HG02943 (cell line): ENCODE results near the gene ELFN2.
"Not testable (repeated sequence)": the region's sequence is repeated elsewhere in the genome, so short reads cannot be mapped to it uniquely, and the experiment has no call there.

ENCODE experiments used
- ATAC-seq: cut with Tn5 transposase; IDR thresholded peaks from one replicate; pipeline ENCODE4 v1.9.1; 2021; ENCODE audit warnings: mild to moderate bottlenecking, low read depth, moderate library complexity; ENCODE audit not compliant: unreplicated experiment

The ELFN2 gene

DNA sequence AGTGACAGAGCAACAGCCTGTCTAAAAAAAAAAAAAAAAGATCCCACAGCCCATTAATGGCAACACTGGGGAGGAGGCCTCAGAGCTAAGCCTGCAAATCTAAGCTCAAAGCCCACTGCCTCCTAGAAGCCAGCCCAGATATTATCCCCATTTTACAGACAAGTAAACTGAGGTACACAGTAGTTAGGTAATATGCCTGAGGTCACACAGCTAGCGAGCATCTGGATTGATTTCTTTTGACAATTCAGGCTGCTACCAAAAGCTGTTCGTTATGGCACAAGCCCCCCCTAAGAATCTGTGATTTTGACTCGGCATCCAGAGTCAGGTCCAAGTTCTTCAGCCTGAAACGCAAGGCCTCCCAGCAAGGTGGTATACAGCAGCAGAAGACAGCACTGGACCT, 13.7 kb downstream of the ELFN2 start:
- no peak for ATAC-seq

DNA sequence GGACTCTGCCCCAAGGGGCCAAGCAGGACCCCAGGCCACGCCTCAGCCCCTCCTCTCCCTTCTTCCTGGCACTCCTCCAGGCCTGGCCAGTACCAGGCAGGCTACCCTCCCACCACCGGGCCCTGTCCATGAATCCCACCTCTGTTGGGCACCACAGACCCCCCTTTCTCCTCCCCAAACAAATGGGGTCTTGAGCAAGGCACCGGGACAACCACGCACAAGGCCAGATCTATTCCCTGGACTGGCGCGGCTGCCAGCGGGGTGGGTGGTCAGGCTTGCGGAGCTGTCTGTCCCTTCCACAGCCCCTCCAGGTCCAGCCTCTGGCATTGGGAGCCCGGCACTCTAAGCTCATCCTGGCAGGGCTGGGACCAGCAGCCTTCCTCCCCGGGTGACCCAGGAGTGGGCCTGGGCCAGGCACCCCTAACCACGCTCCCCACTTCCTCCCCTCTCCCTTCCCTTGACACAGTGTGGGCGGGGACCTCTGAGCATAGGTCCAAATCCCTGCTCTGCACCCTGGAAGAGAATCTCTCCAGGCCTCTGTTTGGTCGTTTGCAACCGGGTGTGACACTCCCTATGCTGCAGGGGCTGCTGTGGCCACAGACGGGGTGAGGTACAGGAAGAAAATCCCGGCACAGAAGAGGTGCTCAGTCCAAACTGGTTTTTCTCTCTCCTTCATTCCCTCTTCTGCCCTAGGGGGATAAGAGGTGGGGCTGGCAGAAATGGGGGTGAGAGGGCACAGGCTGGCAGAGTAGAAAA, 14.6 kb downstream of the ELFN2 start:
- ATAC-seq, result no peak

DNA sequence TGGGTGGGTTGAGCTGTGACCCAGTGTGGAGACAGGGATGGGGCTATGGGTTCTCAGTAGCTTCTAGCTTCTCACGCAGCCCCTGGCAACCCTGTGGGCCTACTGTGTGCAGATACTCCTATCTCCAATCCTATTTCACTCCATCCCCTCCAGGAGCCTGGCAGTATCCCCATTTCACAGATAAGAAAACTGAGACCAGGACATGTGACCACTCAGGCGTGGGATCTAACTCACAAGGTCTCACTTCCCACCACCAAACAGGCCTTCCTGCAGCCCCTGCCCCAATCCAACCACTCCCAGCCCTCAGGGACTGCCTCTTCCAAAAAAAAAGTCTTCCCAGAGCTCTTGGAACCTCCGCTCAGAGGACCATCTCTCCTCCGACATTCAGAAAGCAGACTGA, 15.6 kb downstream of the ELFN2 start:
- ATAC-seq, result no peak

DNA sequence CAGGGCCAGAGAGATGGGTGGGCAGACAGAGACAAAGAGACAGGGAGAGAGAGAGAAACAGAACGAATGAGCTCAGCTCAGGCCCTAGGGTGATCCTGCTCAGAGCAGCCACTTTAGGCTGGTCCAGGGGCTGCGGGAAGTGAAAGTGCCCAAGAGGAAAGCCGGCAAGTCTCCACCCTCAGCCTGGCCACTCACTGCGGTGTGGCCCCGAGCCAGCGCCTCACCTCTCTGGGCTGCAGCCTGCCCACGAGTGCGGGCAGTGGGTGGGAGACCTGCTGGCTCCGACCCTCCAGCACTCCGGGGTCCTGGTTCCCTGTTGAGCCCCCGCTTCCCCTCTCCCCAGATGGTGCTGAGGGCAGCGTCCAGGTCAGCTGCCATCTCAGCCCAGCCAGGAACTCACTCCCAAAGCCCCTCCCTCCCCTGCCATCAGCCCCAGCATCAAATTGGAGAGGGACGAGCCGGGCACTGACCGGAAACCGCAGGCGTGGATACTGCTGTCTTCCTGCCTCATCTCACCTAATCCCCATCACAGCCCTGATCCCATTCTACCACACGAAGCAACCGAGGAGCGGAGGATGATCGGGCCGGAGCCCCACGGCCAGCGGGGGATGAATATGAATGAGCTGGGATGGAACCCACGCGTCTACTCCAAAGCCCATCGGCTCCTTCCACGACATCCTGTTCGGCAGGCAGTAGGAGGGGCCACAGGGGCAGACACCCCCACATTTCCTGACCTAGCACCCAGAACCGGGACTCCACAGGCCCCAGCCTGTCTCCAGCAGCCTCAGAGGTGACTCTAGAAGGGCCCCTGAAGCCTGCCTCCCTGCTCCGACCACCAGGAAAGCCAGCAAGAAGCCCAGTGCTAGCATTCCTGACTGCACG, 16.9 kb downstream of the ELFN2 start:
- no peak for ATAC-seq

DNA sequence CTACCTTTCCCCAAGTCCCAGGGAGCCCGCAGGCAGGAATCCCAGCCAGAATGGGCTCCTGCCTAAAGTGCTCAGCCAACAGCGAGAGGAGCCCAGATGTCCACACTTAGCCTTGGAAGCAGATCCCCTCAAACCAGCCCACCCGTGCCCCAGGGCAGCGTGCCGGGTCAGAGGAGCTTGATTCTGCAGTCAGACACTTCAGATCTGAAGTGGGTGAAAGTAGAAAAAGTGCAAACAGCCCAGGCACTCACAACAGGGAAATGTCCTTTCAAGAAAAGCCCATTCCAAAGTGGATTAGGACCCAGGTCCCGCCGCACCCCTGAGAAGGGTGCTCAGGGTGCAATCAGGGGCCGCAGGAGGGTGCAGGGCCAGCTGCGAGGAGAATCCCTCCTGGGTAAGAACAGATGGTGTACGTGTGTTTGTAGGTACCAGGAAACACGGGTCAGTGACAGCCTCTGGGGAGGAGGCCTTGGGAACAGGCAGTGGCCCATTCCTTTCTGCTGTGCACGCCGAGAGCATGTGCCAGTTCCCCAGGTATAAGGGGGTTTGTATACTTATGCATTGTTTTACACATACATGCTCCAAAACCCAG, 17.7 kb downstream of the ELFN2 start:
- no peak for ATAC-seq

DNA sequence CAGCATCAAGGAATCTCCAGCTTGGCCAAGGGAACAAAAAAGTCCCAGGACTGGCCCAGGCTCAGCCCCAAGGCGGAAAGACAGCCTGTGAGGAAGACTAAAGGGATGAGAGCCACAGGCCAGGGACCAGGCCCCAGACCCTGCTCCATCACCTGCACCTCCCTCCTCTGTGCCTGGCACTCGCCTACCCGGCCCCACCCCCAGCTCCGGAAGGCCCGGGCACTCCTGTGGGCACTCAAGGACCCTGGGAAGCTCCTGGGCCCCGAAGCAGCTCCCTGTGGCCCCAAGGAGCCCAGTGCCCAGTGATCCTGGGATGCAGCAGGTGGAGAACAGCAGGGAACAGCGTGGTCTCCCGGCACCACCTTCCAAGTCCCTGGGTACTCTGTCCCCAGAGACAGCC, 18.2 kb downstream of the ELFN2 start:
- no peak for ATAC-seq

DNA sequence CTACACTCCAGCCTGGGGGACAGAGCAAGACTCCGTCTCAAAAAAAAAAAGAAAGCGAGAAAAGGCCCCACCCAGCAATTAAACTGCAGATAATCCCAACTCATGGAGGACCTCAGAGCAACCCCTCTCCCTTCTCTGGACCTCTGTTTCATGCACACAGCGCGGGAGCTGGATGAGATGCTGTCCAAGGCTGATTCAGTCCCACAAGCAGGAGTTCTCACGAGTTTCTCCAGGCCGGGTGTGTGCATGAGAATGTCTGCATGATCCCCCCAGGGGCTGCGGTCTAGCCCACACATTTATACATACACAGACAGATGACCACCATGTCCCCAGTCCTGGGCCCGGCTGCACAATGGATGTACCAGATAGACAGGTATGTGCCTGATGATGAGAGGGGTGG, 19.4 kb downstream of the ELFN2 start:
- no peak for ATAC-seq

DNA sequence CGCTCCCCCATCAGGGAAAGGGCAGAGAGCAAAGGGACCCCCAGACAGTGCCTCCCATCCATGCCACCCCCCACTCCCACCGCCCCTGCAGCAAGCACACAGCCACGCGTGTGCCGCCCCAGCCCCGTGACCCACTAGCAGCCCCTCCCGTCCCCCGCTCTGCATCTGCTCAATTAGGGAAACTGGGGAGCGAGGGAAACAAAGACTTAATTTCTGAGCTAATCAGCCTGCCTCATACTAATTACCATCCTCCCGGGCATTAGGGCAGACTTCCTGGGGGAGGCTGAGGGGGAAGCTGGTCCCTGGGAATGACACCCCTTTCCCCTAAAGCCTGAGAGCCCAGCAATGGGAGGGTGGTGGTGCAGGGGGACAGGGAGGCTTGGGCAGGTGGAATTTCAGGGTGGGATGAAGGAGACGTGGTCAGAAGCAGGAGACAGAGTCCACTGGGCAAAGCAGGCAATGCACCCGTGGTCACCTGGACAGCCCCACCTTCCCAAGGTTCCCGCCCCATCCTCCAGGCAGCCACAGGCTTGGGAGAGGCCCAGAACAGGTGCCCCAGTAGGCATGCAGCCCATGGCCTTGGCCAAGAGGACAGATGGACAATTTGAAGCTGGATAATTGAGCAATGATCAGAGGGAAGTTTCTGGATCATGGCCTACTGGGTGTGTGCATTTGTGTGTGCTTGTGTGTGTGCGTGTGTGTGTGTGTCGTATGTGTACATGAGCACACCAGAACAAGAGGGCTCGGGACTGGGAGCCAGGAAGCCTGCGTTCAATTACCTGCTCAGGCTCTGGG, 20.6 kb downstream of the ELFN2 start:
- no peak for ATAC-seq

DNA sequence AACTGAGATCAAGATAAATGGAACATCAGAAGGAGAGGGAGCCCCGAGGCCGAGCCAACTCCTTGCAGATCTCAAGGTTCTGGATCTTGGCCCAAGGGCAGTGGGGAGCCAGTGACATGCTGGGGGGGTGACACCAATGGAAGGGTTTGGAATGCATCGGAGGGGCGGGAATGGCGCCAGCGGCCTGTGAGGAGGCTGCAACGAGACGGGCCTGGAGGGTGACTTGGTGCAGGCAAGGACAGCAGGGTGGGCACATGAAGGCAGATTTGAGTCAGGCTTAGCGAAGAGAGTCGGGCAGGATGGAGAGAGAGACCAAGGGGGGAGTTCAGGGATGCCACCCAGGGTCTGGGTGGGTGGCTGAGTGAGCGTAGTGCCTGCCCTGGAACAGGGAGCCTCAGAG, 23.2 kb downstream of the ELFN2 start:
- no peak for ATAC-seq

DNA sequence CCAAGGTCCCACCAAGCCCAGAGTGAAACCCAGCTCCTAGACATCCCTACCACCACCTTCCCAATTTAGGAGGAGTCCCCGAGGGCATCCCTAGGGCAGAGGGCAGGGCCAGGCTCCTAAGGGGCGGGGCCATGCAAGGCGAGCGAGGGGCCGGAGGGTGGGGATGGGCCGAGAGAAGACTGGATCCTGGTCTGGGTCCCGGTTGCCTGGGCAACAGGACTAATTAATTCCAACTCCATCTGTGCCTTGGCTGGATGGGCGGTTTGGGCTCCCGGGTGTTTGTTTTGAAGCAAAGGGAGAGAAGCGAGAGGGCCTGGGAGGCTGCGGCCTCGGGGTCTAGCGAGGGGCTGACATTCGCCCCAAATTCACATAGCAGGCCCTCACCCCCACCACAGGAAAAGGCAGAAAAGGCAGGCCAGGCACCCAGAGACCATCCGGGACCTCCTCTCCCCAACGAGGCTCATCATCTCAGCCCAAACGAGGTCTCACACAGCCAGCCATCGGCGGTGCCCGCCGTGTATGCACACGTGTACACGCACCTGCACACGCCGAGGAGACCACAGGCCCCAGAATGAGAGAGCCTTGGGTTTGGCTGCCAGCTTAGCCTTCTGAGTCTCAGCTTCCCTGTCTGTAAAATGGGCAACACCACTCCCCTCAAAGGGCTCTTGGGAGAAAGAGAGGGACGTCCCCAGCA, 23.9 kb downstream of the ELFN2 start:
- no peak for ATAC-seq

DNA sequence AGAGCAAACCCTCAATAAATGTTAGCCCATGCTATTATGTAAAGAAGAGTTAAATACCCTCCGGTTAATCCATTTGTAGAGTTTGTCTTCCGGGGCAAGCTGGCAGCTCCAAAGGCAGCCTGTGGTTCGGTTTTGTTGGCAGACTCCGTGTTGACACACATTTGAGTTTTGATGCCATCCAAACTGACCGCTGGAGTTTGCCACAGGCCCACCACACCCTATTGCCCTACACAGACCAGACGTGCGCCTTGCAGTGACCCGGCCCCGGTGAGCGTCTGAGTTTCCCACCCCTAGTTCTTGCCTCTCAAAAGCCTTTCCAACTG, 25.1 kb downstream of the ELFN2 start:
- no peak for ATAC-seq

DNA sequence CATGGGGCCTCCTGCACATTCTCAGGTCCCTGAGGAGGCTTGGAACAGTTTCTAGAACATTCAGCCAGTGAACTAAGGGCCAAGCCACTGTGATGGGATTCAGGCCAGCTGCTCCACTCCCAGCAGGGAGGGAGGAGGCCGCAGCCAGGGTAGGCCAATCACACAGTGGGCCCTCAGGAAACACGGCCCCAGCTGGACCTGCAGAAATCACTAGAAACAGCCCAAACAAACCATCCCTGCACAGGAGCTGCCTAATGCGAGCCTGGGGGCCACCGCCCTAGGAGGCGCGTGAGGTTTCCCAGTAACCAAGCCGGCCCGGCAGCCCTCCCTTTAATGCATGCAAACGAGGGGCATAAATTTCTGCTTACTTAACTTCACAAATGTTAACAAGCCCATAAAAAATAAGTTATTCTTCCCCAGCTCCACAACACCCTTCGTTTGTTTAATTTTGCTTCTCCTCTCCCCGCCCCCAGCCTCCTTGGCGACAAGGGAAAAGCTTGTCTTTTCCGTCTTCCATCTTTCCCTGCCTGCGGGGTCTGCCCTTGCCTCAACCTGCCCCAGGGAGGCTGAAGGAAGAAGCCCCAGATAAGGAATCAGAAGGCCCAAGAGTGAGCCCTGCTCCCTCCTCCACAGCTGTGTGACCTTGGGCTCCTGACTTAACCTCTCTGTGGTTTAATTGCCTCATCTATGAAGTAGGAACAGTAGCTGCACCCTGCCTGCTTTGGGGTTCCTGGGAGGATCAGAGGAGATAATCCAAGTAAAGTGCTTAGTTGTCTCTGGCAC, 25.7 kb downstream of the ELFN2 start:
- no peak for ATAC-seq

DNA sequence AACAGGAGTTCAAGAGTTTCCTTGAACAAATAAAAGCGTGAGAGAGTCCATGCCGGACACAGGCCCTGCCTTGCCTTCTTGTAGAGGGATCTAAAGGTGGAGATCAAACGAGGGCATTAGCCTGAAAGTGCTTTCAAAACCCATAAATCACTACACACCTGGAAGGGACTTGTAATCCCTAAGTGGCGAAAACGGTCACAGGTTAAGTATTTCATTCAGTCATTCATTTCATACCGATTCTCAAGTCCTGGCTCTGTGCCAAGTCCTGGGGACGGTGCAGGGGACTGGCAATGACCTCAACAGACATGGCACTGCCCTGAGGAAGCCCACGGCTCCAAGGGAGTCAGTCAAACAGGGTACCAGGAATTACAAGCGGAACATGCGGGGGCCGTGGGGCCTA, 26.6 kb downstream of the ELFN2 start:
- ATAC-seq, result no peak

DNA sequence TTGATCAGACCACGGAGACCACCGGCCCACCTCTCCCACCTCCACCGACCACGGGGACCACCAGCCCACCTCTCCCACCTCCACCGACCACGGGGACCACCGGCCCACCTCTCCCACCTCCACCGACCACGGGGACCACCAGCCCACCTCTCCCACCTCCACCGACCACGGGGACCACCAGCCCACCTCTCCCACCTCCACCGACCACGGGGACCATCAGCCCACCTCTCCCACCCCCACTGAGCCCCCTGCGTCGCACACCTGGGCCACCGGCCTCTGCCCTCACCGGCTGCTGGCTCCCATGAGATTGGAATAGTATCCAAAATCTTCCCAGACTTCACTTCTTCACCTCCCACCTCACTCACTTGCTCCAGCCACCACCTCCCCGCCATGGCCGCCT, 27.8 kb downstream of the ELFN2 start:
- not testable (repeated sequence) for ATAC-seq

DNA sequence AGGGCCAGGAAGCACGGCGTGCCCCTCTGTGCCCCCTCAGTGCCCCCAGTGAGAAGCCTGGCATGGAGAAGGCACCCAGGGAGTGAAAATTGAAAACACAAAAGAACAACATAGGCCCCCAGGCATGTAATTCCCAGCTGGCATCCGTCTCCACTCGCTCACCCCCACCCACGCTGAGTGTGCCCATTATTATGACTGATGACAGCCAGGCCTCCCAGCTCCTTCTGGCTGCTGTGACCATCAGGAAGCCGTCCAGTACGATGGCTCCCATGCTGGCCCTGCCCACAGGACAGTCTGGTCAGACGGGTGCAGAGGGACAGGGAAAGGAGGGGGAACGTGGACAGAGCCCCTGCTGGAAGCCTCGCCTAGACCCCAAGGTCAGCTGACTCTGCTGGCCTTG, 30.1 kb downstream of the ELFN2 start:
- no peak for ATAC-seq

DNA sequence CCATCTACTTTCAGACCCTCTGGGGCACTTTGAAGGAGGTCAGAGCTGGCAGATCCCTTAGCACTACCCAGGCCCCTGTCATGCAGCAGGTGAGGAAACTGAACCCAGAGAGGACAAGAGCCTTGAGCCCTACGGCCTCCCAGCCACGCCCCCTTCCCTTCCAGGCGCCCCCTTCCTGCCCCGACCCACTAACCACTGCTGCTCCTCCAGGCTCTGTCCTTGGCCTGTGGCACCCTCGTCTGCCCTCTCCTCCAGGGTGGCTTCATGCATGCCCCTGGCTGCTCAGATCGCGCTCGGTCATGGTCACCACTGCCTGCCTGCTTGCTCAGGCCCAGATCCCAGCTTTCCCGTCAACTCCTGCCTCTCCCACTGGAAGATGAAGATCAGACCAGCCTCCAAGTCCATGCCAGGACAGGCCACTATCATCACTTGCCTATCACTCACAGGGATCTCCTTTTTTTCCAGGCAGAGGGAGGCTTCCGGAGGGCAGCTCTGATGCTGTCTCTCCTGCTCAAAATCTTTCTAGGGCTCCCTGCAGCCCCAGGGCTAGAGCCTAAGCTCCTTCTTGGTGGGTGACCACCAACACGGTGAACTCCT, 30.7 kb downstream of the ELFN2 start:
- ATAC-seq, result no peak

DNA sequence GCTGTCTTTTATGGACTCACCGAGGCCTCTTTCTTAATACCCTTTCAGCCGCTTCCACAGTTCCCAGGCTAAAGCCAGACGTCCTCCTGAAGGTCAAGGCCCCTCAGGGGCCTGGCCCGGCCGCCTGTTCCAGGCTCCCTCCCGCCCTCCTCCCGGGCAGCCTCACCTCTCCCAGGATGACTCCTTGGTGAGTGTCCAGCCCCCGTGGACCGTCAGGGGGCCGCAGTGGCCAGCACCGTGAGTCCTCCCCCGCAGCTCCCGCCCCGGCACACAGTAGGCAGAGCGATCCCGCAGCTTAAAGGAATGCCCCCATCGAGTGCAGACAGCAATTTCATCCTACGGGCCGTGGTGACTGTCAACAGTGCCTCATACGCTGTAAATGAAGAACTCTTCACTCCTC, 32.9 kb downstream of the ELFN2 start:
- no peak for ATAC-seq

DNA sequence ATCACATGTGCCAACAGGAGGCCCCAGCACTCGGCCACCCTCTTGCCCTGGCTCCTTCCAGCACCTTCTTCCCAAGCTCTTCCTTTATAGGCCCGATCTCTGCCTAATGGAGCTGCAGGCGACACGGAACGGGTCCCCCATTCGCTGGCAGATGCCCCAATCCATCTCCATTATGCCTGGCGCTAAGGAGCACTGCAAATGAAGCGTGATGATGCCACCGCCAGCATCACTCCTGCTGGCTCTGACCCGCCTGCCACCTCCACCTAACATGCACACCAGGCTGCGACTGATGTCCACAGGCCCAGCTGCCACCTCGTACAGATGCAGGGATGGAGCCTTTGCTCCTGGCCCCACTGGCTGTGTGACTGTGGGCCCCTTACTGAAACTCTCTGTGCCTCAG, 33.5 kb downstream of the ELFN2 start:
- ATAC-seq, result no peak

DNA sequence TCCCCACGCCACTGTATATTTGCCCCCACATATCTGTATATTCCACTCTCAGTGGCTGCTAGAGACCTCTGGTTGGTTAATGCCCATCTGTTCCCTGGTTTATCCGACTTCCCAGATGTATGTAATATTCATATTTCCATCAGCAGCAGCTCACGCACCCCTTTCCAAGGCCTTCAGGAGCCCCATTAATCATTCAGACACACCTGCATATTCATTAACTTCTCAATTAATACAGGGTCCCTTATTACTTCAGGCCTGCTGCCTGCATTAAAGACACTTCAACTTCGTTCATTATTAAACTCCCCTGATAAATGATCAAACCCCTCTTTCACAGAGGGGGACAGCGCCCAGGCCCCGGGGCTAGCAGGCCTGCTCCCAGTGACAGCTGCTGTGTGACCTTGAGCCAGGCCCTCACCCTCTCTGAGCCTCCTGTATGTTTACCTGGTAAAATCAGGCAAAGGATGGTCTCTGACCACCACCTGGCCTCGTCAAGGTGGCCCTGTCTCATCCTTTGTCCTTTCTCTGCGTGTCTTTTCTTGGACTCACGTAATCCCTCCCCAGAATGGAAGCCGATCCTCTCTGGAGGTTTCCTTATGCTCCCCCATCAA, 34.5 kb downstream of the ELFN2 start:
- ATAC-seq, result no peak
